A172 (cell line): Measurements from ENCODE around the gene GOLGA3. TPM values are rescaled to one million over a fixed set of nuclear protein-coding genes. Genes with fewer than 3 reads are reported as not detected.

Experiments
- DNase-seq: peaks from one replicate; pipeline ENCODE4 v3.0.0-alpha.2; 2015; ENCODE audit warnings: low spot score
- total RNA-seq: library from RNA; depleted of rRNA; stranded (reverse); fragments of >200 nt; shearing (Covaris generic); gene quantifications from 2 replicates; pipeline ENCODE4 v1.2.3, GENCODE V29; 2014; rRNA removed

GOLGA3 gene
- total RNA-seq, 1 experiment from 2014 or later, result 48.9 TPM

DNA sequence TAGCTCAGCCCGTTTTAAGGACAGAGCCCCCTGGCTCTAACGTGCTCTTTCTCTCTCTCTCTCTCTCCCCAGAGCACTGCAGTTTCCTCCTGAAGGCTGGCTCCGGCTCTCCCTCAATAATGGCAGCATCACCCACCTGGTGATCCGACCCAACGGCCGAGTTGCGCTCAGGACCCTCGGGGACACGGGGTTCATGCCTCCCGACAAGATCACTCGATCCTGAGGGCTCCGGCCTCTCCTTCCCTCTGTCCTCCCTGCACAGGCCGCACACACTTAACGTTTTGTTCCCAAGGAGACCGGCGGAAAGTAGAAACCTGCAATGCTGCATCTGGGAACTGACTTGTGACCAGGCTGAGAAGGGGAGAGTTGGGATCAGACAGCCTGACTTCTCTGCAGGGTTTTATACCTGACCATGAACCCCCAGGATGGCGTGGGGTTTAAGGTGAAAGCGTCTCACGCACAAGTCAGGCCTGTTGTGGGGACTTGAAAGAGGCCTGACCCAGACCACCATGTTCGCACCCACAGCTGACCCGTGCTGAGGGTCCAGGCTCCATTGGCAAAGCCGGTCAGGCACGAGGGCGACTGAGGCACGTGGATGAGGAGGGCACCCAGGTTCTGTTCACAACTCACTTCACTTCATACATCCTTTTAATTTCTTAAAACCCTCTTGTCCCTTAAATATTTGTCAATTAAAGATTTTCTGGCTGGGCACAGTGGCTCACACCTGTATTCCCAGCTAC, 107.9 kb downstream of the GOLGA3 start:
- DNase-seq, result no peak

DNA sequence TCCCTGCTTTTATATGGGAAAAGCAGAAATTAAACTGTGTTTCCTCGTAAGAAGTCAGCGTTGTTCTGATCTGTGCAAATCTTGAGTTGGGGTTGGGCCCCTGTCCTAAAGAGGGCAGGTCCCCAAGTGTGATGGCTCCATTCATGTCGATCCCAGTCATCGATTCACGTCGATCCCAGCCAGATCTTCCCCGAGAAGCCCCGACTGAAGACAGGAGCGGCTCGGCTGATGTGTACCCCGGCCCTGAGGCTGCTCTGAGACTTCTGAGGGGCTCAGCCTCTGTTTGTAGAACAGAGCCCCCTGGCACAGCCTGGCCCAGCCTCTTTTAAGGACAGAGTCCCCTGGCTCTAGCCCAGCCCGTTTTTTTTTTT, 108.7 kb downstream of the GOLGA3 start:
- DNase-seq, result no peak

DNA sequence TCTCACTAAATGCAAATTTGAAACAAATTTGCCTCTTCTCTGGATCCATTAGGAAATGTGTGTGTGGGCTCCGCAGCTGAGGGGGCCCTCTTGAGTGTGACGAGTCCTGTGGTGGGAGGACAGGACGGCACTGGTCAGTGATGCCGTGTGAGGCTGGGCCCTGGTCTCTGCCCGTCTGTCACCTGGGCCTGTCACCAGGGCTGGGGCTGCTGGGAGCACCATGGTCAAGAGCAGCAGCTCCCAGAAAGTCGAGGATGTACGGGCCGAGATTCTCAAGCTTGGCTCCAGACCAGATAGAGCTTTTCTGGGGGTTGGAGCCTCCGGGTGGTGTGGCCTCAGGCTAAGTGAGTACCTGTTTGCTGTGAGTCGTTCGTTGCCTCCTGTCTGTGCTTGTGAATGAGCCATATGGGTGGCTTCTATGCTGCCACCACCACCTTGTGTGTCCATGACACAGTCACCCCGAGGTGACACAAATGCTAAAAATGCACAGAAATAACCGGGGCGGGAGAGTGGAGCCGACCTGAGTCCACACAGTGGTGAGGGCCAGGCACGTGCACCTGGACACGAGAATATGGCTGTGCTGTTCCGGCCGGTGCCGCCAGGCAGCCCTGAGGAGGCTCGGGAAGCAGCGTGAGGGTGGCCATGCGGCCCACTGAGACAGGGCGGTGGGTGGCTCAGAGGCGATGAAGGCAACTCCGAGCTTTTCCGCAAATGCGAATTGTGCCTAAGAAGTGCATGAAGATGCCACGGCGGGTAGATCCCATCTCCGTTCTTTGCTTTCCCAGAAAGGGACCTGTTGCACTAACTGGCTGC, 109.3 kb downstream of the GOLGA3 start:
- no peak for DNase-seq

Other genes starting within 250 kb of the GOLGA3 start
- 1.1 and 1.4 TPM in 2 replicates for gene LRCOL1, start 218.3 kb downstream of the GOLGA3 start, total RNA-seq
- gene P2RX2, start 210.1 kb downstream of the GOLGA3 start, total RNA-seq, result not detected in 2 replicates
- gene POLE, start 141.5 kb downstream of the GOLGA3 start, total RNA-seq, result 25.6 and 28.9 TPM in 2 replicates
- gene PXMP2, start 141.3 kb downstream of the GOLGA3 start, total RNA-seq, result 36.3 and 43.1 TPM in 2 replicates
- gene PGAM5, start 118.0 kb downstream of the GOLGA3 start, total RNA-seq, result 59.8 and 73.4 TPM in 2 replicates
- gene ANKLE2, start 67.0 kb downstream of the GOLGA3 start, total RNA-seq, result 98.6 and 101 TPM in 2 replicates
- 11.3 and 13.5 TPM in 2 replicates for gene CHFR, start 58.7 kb upstream of the GOLGA3 start, total RNA-seq
- 2.9 and 4.0 TPM in 2 replicates for gene ZNF605, start 127.4 kb upstream of the GOLGA3 start, total RNA-seq
- gene ZNF26, start 157.5 kb upstream of the GOLGA3 start, total RNA-seq, result 6.4 and 9.0 TPM in 2 replicates
- 27.2 and 29.3 TPM in 2 replicates for gene ZNF84, start 208.6 kb upstream of the GOLGA3 start, total RNA-seq